Activated CD4-positive, alpha-beta T cell treated with anti-CD3 and anti-CD28 coated beads, Interleukin-2, amount 50 U/mL, for 4 hours (primary cell): ENCODE results near the gene HHIPL1.

Source experiments
- DNase-seq, 2 experiments: peaks; one replicate each; pipeline ENCODE4 v3.0.0-alpha.2; 2020

HHIPL1 gene

DNA sequence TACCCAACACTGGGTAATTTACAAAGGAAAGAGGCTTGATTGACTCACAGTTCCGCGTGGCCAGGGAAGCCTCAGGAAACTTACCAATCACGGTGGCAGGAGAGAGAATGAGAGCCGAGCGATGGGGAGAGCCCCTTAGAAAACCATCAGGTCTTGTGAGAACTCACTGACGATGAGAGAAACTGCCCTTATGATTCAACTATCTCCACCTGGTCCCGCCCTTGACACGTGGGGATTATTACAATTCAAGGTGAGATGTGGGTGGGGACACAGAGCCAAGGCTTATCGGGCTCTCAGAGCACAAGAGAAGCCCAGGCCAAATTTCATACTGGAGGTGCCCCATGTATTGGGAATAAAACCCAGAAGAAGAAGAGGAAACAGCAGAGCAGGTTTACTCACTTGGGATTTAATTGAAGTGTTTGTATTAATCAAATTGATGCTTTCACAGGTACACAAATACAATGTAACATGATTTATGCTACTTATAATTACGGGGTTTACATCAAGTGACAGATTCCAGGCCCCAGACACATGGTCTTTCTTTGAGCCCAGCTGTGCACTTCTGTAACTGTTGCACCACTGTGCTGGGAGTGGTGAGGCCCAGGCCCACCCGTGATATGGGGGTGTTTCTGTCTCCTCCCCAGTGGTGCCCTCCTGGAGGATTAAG is 32.7 kb upstream of the HHIPL1 start:
- DNase-seq: no peak

- no peak for DNase-seq
These were observed 32.1 kb upstream of the HHIPL1 start for GRCh38 chr14:99612738-99613330.

- DNase-seq: no peak
These were observed 29.3 kb upstream of the HHIPL1 start for GRCh38 chr14:99615497-99616157.

DNA sequence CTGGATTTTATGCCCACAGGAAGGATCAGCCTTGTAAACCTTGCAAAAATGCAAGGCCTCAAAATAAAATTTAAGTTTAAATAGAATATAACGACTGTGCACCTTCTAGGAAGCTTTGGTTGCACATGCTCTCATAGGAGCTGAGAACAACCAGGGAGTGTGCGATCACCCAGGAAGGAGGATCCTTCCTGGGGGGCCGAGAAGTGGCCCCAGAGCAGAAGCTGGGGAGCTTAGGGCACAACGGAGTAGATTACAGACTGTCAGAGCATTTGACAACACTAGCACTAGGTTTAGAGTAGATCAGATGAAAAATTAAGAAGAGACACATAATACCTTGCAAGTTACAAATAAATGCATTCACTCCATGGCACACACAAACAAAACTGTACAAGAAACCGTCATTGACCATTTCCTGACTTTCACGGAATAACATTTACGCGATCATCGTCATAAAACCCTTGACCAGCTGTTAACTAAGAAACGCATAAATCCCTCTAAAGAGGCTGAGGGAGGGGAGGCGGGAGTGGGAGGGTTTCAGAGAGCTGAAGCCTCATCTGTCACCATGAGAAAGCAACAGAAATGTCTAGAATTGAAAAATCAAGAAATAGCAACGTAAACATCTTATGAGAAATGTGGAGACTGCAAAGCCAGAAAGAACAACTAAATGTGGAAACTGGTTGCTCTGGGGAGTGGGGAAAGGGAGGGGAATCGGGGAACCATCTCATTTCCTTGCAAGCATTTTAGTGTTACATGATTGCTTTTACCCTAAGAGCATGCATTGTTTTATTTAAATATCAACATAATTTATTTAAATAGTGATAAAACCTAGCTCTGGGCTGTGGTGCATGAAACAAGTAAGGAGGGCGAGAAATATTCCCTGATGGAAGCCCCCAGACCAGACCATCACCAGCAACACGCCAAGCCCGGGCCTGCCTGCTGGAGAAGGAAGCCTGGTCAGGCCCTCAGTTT is 27.8 kb upstream of the HHIPL1 start:
- DNase-seq: no peak

GRCh38 chr14:99619835-99620834 is 24.8 kb upstream of the HHIPL1 start:
- DNase-seq: no peak

DNA sequence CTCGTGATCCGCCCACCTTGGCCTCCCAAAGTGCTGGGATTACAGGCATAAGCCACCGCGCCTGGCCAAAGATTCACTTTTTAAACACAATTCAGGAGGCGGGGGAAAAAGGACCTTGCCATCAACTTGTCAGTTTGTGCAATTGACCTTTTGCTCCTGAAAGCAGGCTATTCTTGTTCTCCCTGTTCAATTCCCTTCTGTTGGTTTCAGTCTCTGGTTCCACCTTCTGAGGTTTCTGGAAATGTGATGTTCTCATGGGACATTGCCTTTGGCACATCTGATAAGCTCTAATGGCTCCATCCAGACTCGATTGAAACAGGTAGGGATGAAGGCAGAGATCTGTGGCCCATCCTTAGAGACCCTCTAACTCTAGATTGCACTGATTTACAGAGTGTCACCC is 23.0 kb upstream of the HHIPL1 start:
- DNase-seq: no peak

GRCh38 chr14:99624024-99624423 is 20.9 kb upstream of the HHIPL1 start:
- DNase-seq: no peak

- no peak for DNase-seq
These were observed 20.0 kb upstream of the HHIPL1 start for GRCh38 chr14:99624971-99625370.

- no peak for DNase-seq
These were observed 19.5 kb upstream of the HHIPL1 start for GRCh38 chr14:99625476-99625875.

GRCh38 chr14:99626041-99626648 is 18.8 kb upstream of the HHIPL1 start:
- DNase-seq: no peak

GRCh38 chr14:99627100-99627499 is 17.8 kb upstream of the HHIPL1 start:
- DNase-seq: no peak

- no peak for DNase-seq
These were observed 17.2 kb upstream of the HHIPL1 start for GRCh38 chr14:99627510-99628381.

DNA sequence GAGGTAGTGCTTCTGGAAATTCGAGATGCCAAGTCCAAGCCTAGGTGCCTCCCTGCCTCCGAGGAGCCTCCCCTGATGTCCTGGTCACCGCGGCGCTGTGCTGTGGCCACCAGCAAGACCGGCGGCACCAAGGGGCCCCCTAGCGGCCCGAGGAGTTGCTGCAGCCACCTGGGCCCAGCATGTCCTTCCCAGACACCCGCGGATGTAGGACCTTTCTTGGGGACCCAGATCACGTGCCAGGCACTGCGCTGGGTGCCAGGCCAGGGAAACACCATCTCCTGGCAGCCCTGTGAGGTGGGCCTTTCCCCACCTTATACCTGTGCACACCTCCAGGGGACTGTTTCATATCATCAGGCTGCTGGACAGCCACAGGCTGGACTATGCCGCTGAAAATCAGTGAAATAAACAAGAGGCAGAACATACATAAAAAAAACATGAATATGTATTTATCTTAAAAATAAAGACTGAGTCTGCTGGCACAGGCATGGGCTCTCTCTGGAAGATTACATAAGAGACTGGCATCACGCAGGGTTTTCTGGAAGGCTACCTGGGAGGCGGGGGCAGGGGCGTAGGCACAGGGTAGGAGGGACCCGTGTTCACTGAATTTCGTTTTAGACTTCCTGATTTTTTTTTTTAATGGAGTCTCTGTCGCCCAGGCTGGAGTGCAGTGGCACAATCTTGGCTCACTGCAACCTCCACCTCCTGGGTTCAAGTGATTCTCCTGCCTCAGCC is 15.9 kb upstream of the HHIPL1 start:
- peak; percentile 48 to 49 for DNase-seq

GRCh38 chr14:99630202-99630601 is 14.7 kb upstream of the HHIPL1 start:
- no peak for DNase-seq

DNA sequence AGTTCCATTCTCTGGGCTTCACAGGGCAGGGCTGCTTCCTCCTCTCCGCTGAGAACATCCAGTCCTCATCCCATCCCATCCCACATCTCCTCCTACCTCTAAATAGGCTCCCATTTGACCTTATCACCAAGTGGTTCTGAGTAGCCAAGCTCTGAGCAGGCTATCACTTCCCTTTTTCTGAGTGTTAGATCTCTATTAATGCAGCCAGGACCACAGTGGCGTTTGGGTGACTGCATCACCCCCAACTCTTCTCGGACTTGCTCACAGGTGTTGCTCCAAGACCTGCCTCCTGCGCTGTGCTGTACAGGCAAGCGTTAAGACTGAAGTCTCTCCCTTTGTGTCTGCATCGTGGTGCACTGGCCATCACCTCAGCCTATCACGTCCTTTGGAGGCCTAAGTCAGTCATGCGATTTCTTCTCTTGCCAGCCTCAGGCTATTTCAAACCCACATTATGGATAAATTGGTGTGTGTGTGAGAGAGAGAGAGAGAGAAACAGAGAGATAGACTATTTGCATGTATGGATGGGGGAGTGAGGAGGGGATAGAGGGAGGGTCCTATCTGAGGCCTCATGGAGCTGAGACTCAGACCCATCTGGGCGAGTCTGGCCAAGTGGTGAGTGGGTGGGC is 12.4 kb upstream of the HHIPL1 start:
- no peak for DNase-seq

GRCh38 chr14:99633141-99633540 is 11.8 kb upstream of the HHIPL1 start:
- no peak for DNase-seq

DNA sequence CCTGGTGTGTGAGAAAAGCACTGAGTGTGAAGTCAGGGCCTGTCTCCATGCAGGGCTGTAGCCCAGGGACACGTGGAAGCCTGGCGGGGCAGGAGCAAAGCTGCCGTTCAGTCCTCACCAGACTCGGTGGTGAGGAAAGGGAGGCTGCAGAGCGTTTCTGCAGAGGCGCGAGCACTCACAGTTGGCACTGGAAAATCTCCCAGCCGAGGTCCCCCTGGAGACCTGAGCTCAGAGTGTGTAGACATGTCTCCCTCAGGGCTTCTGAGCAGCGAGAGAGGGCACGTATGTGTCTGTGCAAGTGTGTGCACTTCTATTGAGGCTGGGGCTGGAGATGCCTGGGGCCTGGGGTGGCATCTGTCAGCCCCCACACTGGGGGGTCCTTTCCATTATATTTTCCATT is 11.0 kb upstream of the HHIPL1 start:
- no peak for DNase-seq

GRCh38 chr14:99634443-99634842 is 10.5 kb upstream of the HHIPL1 start:
- DNase-seq: no peak

DNA sequence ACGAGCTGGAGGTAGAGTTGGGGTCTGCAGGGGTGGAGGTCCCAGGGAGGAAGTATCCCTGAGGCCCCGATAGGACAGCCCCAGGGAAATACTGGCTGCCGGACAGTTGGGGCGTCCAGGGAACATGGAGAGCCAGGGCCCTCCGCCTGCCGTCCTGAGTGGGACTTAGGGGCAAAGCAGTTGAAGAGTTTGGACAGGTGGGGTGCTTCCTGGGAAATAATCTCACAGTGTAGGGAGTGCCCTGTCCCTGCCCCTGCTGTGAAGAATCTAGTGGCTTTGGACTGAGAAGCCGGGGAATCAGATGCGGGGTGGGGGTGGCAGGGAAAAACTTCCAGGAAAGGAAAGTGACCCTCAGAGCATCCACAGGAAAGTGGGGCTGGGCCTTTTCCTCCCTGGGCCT is 9.8 kb upstream of the HHIPL1 start:
- DNase-seq: no peak
